HG02610 (cell line): ENCODE measurements around the gene TAS1R3.
A peak's percentile ranks its signal among the peaks of the same experiment; 100 is the strongest.

Experiments
- ATAC-seq: cut with Tn5 transposase; IDR thresholded peaks from one replicate; pipeline ENCODE4 v1.9.1; 2021; ENCODE audit warnings: mild to moderate bottlenecking, moderate library complexity; ENCODE audit not compliant: unreplicated experiment

The TAS1R3 gene

GRCh38 chr1:1294250-1294890 is 36.7 kb upstream of the TAS1R3 start:
- ATAC-seq: no peak

GRCh38 chr1:1295154-1295923 is 35.7 kb upstream of the TAS1R3 start:
- ATAC-seq: no peak

DNA sequence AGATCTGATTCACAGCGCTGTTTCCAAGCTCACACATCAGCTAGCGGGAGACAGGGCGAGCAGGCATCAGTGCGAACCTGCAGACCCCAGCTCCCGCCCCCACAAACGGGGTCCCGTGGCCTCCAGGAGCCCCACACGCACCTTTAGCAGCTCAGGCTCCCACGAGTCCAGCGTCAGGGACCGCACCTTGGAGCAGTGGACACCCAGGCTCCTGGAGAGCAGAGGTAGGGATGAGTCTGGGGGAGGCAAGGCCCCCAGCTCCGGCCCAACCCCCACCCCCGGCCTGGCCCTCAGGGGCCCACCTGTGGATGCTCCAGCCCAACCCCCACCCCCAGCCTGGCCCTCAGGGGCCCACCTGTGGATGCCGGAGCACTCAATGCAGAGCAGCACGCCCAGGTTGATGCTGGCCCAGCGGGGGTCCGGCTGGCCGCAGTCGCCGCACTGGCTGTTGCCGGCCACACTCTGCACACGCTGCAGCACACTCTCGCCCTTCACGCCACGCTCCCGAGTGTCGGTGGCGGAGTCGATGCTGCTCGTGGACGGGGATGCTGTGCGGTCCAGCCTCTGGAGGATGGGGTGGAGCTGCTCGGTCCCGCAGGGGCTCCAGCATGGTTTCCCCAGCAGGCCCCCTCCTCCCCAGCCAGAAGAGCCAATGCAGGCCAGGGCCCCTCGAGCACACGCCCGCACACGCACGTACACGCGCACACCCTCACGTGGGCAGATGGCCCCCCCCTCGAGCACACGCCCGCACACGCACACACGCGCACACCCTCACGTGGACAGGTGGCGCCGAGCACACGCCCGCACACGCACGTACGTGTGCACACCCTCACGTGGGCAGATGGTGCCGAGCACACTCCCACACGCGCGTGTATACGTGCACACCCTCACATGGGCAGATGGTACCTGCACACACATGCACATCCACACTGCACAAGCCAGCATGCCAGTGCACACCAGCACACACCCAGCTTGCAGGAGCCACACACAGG is 34.7 kb upstream of the TAS1R3 start:
- ATAC-seq: no peak

DNA sequence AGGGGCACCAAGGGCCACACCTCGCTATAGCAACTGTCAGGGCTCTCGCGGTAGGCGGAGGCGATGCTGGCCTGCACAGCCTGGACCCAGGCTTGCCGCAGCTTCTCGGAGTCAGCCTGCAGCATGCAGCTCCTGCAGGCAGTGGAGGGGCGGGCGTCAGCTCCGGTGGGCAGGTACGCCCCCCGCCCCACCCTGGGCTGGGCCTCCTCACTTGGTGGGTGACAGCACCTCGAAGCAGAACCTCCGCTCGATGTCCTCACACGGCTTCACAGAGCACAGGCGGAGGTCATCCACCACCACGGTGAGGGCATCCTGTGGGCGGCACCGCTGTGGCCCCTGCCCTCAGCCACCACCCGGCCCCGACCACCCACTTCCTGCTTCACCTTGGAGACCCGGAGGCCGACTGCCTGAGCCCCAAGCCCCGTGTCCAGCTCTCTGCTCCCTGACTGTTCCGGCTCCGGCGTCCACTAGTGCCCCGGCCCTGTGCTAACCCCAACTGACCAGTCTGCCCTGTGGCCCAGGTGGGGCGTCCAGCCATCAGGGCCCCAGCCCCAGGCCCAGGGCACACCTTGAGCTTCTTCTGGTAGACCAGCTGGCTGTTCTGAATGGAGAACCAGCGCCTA is 33.2 kb upstream of the TAS1R3 start:
- no peak for ATAC-seq

GRCh38 chr1:1298861-1299685 is 32.0 kb upstream of the TAS1R3 start:
- ATAC-seq: no peak

- ATAC-seq: no peak
These were observed 31.3 kb upstream of the TAS1R3 start for GRCh38 chr1:1299686-1300351.

- no peak for ATAC-seq
These were observed 30.7 kb upstream of the TAS1R3 start for GRCh38 chr1:1300352-1300739.

- no peak for ATAC-seq
These were observed 29.1 kb upstream of the TAS1R3 start for GRCh38 chr1:1302006-1302430.

GRCh38 chr1:1302951-1303509 is 28.1 kb upstream of the TAS1R3 start:
- no peak for ATAC-seq

DNA sequence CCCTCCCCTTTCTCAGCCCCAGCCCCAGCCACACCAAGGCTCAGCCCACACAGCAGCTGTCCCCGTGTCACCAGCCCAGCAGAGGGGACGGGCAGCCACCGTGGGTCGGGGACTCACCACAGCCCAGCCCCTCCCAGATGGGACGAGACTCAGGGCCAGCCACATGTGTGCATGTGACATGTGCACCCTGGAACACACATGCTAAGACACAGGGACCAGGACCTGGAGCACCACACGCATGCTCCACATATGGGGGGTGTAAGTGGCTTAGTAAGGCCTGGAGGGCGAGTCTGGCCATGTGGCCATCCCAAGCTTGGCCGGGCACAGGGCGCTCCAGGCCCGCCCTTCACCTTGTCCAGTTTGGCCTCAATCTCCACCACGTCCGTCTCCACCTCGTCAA is 27.3 kb upstream of the TAS1R3 start:
- no peak for ATAC-seq

DNA sequence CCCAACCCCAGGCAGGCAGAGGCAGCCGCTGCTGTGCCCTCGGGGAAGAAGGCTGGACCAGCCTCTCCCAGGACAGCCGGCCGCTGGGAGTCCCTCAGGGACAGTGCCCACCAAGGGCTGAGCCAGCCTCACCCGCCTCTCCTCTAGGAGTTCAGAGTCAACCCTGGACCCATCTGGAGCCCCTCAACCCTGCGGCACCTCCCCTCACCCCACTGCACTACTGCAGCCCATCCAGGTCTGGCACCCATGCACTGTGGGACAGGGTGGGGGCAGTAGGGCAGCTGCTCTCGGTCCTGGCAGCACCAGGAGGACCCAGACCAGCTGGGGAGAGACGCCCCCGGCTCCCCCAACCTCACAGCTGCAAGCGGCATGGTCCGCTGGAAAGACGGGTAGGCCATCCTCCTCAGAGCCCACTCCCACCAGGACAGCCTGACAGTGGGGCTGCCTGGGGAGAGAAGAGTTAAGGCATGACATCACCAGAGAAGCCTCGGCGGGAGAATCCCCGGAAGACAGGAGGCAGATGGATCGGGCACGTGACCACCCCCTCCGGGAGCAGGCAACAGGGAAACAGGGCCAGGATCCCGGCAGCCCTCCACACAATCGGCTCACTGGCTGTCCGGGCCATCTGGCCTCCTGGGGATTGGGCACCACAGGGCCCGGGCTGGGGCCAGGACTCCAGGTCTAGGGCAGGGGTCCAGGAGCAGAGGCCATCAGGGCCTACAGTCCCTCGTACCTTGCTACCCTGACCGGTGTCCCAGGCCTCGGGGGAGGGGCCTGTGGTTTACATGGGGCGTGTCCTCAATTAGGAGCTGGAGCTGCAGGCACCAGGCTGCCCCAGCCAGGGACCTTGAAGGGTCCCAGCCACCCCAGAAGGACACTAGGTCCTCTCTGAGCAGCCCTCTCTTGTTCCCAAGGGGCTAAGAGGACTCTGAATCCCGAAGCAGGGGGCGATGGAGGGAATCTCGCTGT is 26.5 kb upstream of the TAS1R3 start:
- no peak for ATAC-seq

GRCh38 chr1:1305300-1306069 is 25.6 kb upstream of the TAS1R3 start:
- no peak for ATAC-seq

DNA sequence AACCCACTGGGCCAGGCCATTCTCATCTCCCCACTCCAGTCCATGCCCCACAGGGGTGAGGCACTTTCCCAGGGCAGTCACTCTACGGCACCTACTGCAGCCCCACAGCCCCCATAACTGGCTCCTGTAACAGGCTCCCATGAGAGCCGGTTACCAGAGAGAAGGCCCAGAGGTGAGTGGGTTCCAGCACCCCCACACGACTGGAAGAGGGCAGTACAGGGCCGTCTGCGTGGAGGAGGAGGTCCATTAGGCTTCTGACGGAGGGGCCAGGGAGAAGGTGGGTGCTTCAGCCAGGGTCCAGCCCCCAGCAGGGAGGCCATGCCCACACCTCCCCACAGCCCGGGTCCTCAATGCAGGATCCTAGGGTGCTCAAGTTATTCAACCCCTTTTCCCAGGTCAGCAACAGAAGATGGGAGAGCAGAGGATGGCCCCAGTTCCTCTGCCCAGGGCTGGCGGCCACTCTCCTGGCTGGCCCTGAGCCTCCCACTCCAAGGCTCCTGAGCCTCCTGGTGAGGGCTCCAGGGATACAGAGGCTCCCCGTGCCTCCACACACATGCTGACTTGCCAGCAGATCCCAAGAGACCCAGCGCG is 24.9 kb upstream of the TAS1R3 start:
- ATAC-seq: no peak

GRCh38 chr1:1306661-1307260 is 24.3 kb upstream of the TAS1R3 start:
- no peak for ATAC-seq

DNA sequence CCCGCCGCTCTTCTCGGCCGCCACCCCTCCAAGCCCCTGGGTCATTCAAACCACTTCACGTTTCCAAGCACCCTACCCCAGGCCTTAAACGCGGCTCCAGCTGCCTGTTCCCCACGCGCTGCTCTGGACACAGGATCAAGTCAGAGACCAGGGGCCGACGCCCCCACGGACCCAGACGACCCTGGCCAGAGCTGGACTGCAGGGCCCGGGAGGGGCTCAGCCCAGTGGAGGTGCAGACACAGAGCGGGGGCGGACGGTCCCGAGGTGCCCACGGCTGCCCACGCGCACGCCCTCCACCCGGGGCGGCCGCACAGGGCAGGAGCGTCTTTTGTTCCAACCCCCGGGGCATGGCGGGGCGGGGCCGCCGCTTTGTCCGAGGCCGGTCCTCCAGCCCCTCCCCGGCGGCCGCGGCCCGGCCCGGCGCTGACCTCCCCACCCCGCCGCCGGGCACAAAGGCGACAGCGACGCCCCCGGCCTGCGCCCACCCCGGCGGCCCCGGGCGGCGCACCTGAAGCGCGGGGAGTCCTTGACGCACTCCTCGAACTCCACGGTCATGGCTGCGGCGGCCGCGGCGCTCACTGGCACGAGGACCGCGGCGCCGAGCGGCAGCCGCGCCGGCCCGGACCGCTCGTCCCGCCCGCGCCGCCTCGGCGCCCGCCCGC is 23.7 kb upstream of the TAS1R3 start:
- peak; percentile 6 for ATAC-seq
